Spleen (tissue), 13 donors: ENCODE data around the gene LIN7B. TPM values are rescaled to one million over a fixed set of nuclear protein-coding genes. Genes with fewer than 3 reads are reported as not detected.

ENCODE experiments used
- DNase-seq: peaks from one replicate; pipeline ENCODE4 v3.0.0-alpha.2; 2020
- H3K27ac ChIP-seq, 8 donors: fragments of 200-600 bp; sonication (generic) in 7 of 8; 1 replicate in 4 of 8; 2 replicates in 4 of 8; pipeline versions ENCODE4 v1.5.0 to v1.8.0; 2016 to 2021; ENCODE audit warnings: inconsistent platforms in 4 of 8, mild to moderate bottlenecking in 4 of 8, moderate library complexity in 1 of 8
- H3K27me3 ChIP-seq, 7 donors: fragments of 200-600 bp; sonication (generic) in 6 of 7; replicated peaks in 1 of 7; 1 replicate in 4 of 7; 2 replicates in 3 of 7; pipeline versions ENCODE4 v1.5.0 to v1.8.0; 2016 to 2021; ENCODE audit warnings: inconsistent platforms in 3 of 7, mild to moderate bottlenecking in 1 of 7
- H3K36me3 ChIP-seq, 6 donors: fragments of 200-600 bp; sonication (generic) in 5 of 6; 1 replicate in 4 of 6; 2 replicates in 2 of 6; pipeline versions ENCODE4 v1.5.0 to v1.8.0; 2016 to 2021; ENCODE audit warnings: inconsistent platforms in 2 of 6
- H3K4me1 ChIP-seq, 6 donors: fragments of 200-600 bp; sonication (generic) in 5 of 6; 1 replicate in 3 of 6; 2 replicates in 3 of 6; pipeline versions ENCODE4 v1.5.0 to v1.8.0; 2016 to 2021; ENCODE audit warnings: inconsistent platforms in 3 of 6
- H3K4me3 ChIP-seq, 8 donors: fragments of 200-600 bp; sonication (generic) in 7 of 8; 1 replicate in 4 of 8; 2 replicates in 4 of 8; pipeline versions ENCODE4 v1.5.0 to v1.8.0; 2016 to 2021; ENCODE audit warnings: inconsistent platforms in 4 of 8, mild to moderate bottlenecking in 4 of 8, moderate library complexity in 2 of 8
- H3K9me3 ChIP-seq, 8 donors: fragments of 200-600 bp; sonication (generic) in 7 of 8; 1 replicate in 4 of 8; 2 replicates in 4 of 8; pipeline versions ENCODE4 v1.5.0 to v1.8.0; 2016 to 2021; ENCODE audit warnings: inconsistent platforms in 4 of 8
- CTCF ChIP-seq, 11 experiments: fragments of 200-600 bp in 7 of 11; fragments of 450-650 bp in 4 of 11; sonication (generic) in 4 of 11; IDR thresholded peaks in 8 of 11; conservative IDR thresholded peaks in 3 of 11; 1 replicate in 7 of 11; 2 replicates in 4 of 11; pipeline versions ENCODE4 v1.4.0 to v1.8.0; 2016 to 2021; ENCODE audit warnings: antibody characterized with exemption in 11 of 11, inconsistent platforms in 4 of 11, mild to moderate bottlenecking in 1 of 11
- POLR2A ChIP-seq, 3 donors: fragments of 450-650 bp; IDR thresholded peaks; one replicate each; pipeline ENCODE4 v1.5.1; 2017; ENCODE audit warnings: antibody characterized with exemption in 3 of 3, mild to moderate bottlenecking in 1 of 3
- POLR2AphosphoS5 ChIP-seq, 3 donors: sonication (generic); formaldehyde crosslinking; IDR thresholded peaks; one replicate each; pipeline ENCODE4 v1.5.1; 2017; ENCODE audit warnings: antibody characterized with exemption in 3 of 3
- WGBS, 5 donors: extraction: QIAGEN DNeasy Blood & Tissue Kit in 3 of 5; methylation state at CpG; one replicate each; pipeline versions ENCODE4 v1.1.5 to v1.1.7; 2013 to 2018; 5-methylcytosine and 5-hydroxymethylcytosine counted together
- intact Hi-C: fragments of 100-400 bp; cut with DNase I; formaldehyde crosslinking; loops from one replicate; pipeline ENCODE4 v1.15.0; 2023; ENCODE audit warnings: low total_unique reads
- long read RNA-seq, 2 donors: transcript quantifications; one replicate each; lab custom pipeline, GENCODE V29; 2026
- polyA plus RNA-seq, 3 donors: library from polyadenylated mRNA; stranded (reverse); fragments of 200-250 nt; gene quantifications; one replicate each; pipeline ENCODE4 v1.2.1, GENCODE V29; 2013
- total RNA-seq, 7 donors: library from RNA; depleted of rRNA in 3 of 7; stranded (reverse); fragments of >200 nt in 3 of 7; fragmentation: NEBNext Ultra II Directional in 4 of 7; extraction: Animal tissue kit (Norgen Biotek cat#: 25700) in 4 of 7; gene quantifications; one replicate each; pipeline versions ENCODE4 v1.1.0 to v1.2.1, GENCODE V29; 2016 to 2021
- donor health status: healthy with polysubstance abuse.
- donor health status: DM: no; HTN: no; CAD: no; lungs with moderate emphysema.
- donor health status: DM: no; HTN: no; CAD: no.
- donor health status: Bipolar disorder and iron deficiency.
- donor health status: healthy.
- donor health status: DM: no; HTN: no; CAD: no.
- donor health status: DM: yes; HTN: yes; CAD: no.

The LIN7B gene, protein sequence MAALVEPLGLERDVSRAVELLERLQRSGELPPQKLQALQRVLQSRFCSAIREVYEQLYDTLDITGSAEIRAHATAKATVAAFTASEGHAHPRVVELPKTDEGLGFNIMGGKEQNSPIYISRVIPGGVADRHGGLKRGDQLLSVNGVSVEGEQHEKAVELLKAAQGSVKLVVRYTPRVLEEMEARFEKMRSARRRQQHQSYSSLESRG
- total RNA-seq (1 to 10 TPM; 2.7 to 9.6 (median 5.5) TPM), polyA plus RNA-seq (1 to 10 TPM; 7.2 to 9.5 (median 9.2) TPM)
- long read RNA-seq, donor 1, partial matches to known transcripts: 0 of 3 reads
- long read RNA-seq, donor 1, other reads (novel, unspliced or antisense): 0 of 3 reads
- long read RNA-seq, donor 2, partial matches to known transcripts: 0 of 1 reads
- long read RNA-seq, donor 2, other reads (novel, unspliced or antisense): 0 of 1 reads

DNA sequence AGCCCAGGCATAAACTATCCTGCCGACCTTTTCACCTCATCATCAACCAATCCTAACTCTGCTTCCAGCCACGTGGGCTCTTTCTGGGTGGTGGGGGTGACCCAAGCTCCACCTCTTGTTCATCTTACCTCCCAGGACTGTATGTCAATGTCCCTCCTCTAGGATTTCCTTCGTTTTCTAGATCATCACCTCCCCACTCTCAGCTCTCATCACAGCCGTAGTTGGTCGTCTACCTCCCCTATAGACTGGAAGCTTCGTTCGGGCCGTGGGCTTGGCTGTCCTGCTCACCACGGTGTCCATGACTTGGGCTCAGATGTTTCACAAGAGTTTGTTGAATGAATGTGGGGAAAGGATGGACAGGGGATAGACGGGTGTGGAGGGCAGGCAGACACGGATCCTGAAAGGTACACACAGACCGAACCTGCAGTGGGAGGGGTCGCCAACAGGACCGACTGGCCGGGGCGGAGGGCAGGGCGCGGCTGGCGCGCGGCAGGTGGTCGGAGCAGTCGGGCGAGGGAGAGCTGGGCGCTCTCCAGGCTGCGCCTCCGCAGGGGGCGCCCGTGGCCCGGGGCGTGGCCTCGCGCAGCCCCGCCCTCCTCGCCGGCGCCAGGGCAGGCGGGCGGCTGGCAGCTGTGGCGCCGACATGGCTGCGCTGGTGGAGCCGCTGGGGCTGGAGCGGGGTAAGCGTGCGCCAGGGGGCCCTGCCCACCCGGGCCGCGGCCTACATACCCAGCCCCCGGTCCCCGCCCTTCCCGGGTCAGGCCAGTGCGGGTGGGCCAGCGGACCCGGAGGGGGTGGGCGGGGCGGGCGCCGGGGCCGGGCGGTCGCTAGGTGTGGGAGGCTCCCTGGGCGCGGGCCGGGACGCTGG is at the start of gene LIN7B:
Gene LIN7B, plus strand, starts transcription at position 609 of the 868 bp plus-strand sequence. Its CDS starts 35 bp downstream, at position 644.
- intact Hi-C loops: no loop called here
- H3K36me3 ChIP-seq: peaks cover 0 to 9% (median 6%) of the 10 kb centered on the region in 6 donors
- H3K4me1 ChIP-seq: peaks cover 14 to 53% (median 36%) of the 10 kb centered on the region in 6 donors
- peak within 1 kb of the TSS; percentile 63 to 87 (median 74) for H3K27ac ChIP-seq
- 0 to 4% (median 1%) methylated on average over 12 to 66 of the region's 66 CpGs for WGBS, 5 donors
- H3K27me3 ChIP-seq: no peaks in the 10 kb centered on the region
- H3K4me3 ChIP-seq: peak within 1 kb of the TSS; percentile 71 to 98 (median 83)
- no peaks in the 10 kb centered on the region for H3K9me3 ChIP-seq
- TF ChIP-seq CTCF (IDR thresholded peaks at IDR 0.05 in 8 of 11, conservative IDR thresholded peaks at IDR 0.05 in 3 of 11) (peak in 8 of 11 experiments; percentile 17 to 83 (median 68)), POLR2A (IDR thresholded peaks at IDR 0.05) (no peak), POLR2AphosphoS5 (IDR thresholded peaks at IDR 0.05) (peak; percentile 41 to 61 (median 44))
- DNase-seq: peak; percentile 93

- 6 to 18% (median 7%) methylated on average over 22 to 53 of the region's 53 CpGs for WGBS, 5 donors
- Histone ChIP-seq H3K4me1 (peaks cover 0 to 10% (median 6%) of the 10 kb centered on the region in 6 donors), H3K27me3 (peaks cover 0 to 99% (median 57%) of the 10 kb centered on the region in 7 donors), H3K36me3 (no peaks in the 10 kb centered on the region), H3K27ac (no peak within 1 kb of the TSS), H3K9me3 (no peaks in the 10 kb centered on the region), H3K4me3 (peak within 1 kb of the TSS in 1 of 8 donors; percentile 49)
- intact Hi-C loops: no loop called here
- TF ChIP-seq POLR2A (IDR thresholded peaks at IDR 0.05): no peak
- TF ChIP-seq CTCF (IDR thresholded peaks at IDR 0.05 in 8 of 11, conservative IDR thresholded peaks at IDR 0.05 in 3 of 11): no peak
- no peak for TF ChIP-seq POLR2AphosphoS5 (IDR thresholded peaks at IDR 0.05)
- no peak for DNase-seq
These were observed 49.2 kb upstream of the LIN7B start, which contains the start of gene NTF4 for GRCh38 chr19:49064768-49065611. TSS of gene NTF4 (minus strand) at chr19:49064818. CDS start at chr19:49061997, 2,821 bp downstream.

- TF ChIP-seq POLR2AphosphoS5 (IDR thresholded peaks at IDR 0.05): no peak
- no peak for TF ChIP-seq POLR2A (IDR thresholded peaks at IDR 0.05)
- TF ChIP-seq CTCF (IDR thresholded peaks at IDR 0.05 in 8 of 11, conservative IDR thresholded peaks at IDR 0.05 in 3 of 11): no peak
- no peak overlapping the region for H3K4me3 ChIP-seq
- intact Hi-C loops: no loop called here
- no peaks in the 10 kb centered on the region for H3K9me3 ChIP-seq
- WGBS, 5 donors: 43 to 52% (median 48%) methylated on average over 12 to 13 of the region's 13 CpGs
- no peaks in the 10 kb centered on the region for H3K36me3 ChIP-seq
- H3K4me1 ChIP-seq: peaks cover 0 to 10% (median 6%) of the 10 kb centered on the region in 6 donors
- H3K27me3 ChIP-seq: peaks cover 0 to 100% (median 63%) of the 10 kb centered on the region in 7 donors
- no peak for DNase-seq
- no peak overlapping the region for H3K27ac ChIP-seq
These were observed 48.2 kb upstream of the LIN7B start for GRCh38 chr19:49065905-49066512.
